Stimulated activated CD4-positive, alpha-beta T cell treated with anti-CD3 and anti-CD28 coated beads, Interleukin-1b, Interleukin-23, amount 100 ng/mL, for 1 hour (primary cell): ENCODE data around the gene AIM2.

ENCODE experiments used
- DNase-seq, 2 donors: peaks; one replicate each; pipeline ENCODE4 v3.0.0-alpha.2; 2020; ENCODE audit warnings: low read depth in 2 of 2

AIM2 gene

DNA sequence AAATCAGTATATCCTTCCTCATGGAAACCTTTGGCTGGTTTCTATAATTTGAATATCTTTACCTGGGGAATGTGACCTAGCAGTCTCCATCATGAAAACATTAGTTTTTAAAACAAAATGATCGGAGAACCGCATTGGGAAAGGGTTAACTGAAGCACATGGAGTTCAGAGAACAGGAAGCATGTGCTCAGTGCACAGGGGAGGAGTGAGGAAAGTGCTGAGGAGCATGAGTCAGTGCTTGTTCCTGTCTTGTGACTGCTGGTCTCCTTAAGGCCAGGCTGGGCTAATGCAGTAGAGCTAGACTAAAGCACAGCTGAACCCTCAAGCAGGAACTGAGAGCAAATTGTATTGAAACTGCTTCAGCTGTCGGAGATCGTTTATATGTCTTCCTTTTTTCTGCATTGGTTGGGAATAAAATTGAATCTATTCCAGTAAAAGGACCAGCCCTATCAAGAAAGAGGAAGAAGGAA is 61.1 kb downstream of the AIM2 start:
- peak in 1 of 2 donors; percentile 15 for DNase-seq

DNA sequence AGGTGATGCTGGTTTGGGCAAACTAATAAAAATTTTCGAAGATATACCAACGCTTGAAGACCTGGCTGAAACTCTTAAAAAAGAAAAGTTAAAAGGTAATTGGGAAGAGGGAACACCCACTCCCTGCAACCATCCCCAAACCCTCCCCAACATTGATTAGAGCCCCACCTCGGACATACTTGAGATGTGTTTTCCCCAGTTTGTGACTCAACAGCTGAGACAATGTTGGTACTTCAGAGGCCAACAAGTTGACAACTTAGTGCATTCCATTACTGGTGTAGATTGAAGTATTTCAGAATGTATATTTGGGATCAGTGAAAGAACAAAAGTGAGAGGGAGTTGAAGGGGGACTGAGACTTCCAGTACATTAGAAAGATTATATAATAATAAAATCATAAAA is 61.7 kb downstream of the AIM2 start:
- no peak for DNase-seq

DNA sequence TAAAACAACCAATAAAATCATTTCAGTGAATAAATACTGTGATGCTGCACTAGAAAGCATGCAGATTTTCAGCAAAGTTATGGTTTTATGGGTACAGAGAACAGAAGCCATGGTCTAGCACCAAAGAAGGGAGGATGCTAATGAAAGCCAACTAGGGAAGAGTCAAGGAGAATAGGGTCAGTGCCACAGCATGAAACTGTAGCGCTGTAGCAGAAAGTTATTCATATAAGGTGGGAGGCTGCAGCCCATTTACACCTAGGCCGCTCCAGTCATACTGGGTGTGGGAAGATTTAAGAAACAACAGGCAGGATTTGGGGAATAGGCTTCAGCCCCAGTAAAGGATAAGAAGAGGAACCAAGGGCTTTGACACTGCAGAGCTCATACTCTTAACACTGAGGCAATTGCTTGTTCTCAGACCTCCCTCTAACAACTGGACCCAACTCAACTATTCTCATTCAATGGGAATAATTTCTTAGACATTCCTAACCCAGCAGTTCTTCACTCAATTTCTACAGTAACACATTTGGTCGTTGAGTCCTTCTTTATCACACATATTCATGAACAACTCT is 62.5 kb downstream of the AIM2 start:
- no peak for DNase-seq

DNA sequence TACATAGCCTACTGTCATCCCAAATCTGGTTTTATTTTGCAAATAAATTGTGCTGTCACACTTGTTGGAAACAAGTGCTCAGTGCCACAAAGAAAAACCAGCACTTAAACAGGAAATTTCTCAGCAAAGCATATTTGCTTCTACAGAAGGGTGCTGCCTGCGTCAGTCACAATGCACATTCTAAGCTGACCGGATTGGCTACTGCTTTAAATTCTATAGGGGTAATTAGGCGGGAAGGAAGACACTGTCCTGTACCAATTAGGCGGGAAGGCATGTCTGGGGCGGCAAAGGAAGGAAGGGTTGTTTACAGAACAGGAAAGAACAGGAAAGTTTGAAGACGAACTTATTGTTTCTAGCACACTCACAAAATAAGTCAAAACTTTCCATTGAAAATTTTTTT is 64.1 kb downstream of the AIM2 start:
- DNase-seq: peak in 1 of 2 donors; percentile 7
